CD4-positive, alpha-beta T cell (primary cell): ENCODE measurements around the gene PLCD1. TPM values are rescaled to one million over a fixed set of nuclear protein-coding genes. Genes with fewer than 3 reads are reported as not detected.

ENCODE experiments used
- ATAC-seq: fragments of 200-7000 bp; cut with Tn5 transposase; one replicate; pipeline ENCODE4 v1.10.0; 2022; ENCODE audit warnings: mild to moderate bottlenecking; ENCODE audit not compliant: poor library complexity
- CTCF ChIA-PET: fragments of 350-600 bp; sonication (Branson Sonifier 250); formaldehyde crosslinking; loops from one replicate; lab custom pipeline; 2021; ENCODE audit warnings: antibody characterized with exemption, inconsistent platforms; lab: Charles Lee
- POLR2A ChIA-PET: fragments of 350-600 bp; sonication (Branson Sonifier 250); formaldehyde crosslinking; loops from one replicate; lab custom pipeline; 2021; ENCODE audit warnings: antibody characterized with exemption, inconsistent platforms; lab: Charles Lee
- DNase-seq, 14 experiments: peaks; one replicate each; pipeline ENCODE4 v3.0.0-alpha.2; 2013 to 2020; ENCODE audit warnings: mixed read lengths in 2 of 14
- H3K27ac ChIP-seq, 2 donors: one replicate each; pipeline versions ENCODE4 v1.5.1 to v1.7.0; 2013; ENCODE audit warnings: low read length in 2 of 2, low read depth in 1 of 2, mild to moderate bottlenecking in 1 of 2
- H3K27me3 ChIP-seq, 2 experiments: 1 replicate in 1 of 2; 2 replicates in 1 of 2; pipeline versions ENCODE4 v1.6.1 to v1.7.0; 2013; ENCODE audit warnings: low read length in 2 of 2, control low read depth in 1 of 2, mild to moderate bottlenecking in 1 of 2, moderate library complexity in 1 of 2; ENCODE audit not compliant: insufficient read depth in 2 of 2, control insufficient read depth in 1 of 2
- H3K36me3 ChIP-seq: one replicate; pipeline ENCODE4 v1.6.1; 2013; ENCODE audit warnings: low read length, control low read depth; ENCODE audit not compliant: insufficient read depth
- H3K4me1 ChIP-seq: one replicate; pipeline ENCODE4 v1.6.1; 2013; ENCODE audit warnings: low read length, control low read depth; ENCODE audit not compliant: insufficient read depth
- H3K4me3 ChIP-seq: one replicate; pipeline ENCODE4 v1.5.1; 2013; ENCODE audit warnings: mild to moderate bottlenecking, low read length, moderate library complexity
- H3K9me3 ChIP-seq, 2 experiments: 1 replicate in 1 of 2; 2 replicates in 1 of 2; pipeline versions ENCODE4 v1.6.1 to v1.7.0; 2013; ENCODE audit warnings: low read length in 2 of 2, mild to moderate bottlenecking in 2 of 2, control low read depth in 1 of 2, moderate library complexity in 1 of 2; ENCODE audit not compliant: control insufficient read depth in 1 of 2, insufficient read depth in 1 of 2
- H3K27ac Mint-ChIP-seq: one replicate; pipeline ENCODE4 v1.8.0; 2020; ENCODE audit warnings: mixed read lengths
- H3K27me3 Mint-ChIP-seq: one replicate; pipeline ENCODE4 v1.8.0; 2021; ENCODE audit warnings: mixed read lengths
- H3K36me3 Mint-ChIP-seq: one replicate; pipeline ENCODE4 v1.8.0; 2021; ENCODE audit warnings: low read depth, mixed read lengths
- H3K4me1 Mint-ChIP-seq: one replicate; pipeline ENCODE4 v1.8.0; 2021; ENCODE audit warnings: low read depth, mixed read lengths
- H3K4me3 Mint-ChIP-seq: one replicate; pipeline ENCODE4 v1.8.0; 2020; ENCODE audit warnings: mild to moderate bottlenecking, mixed read lengths
- H3K9me3 Mint-ChIP-seq: one replicate; pipeline ENCODE4 v1.8.0; 2020; ENCODE audit warnings: mixed read lengths
- CTCF ChIP-seq: fragments of 200-600 bp; IDR thresholded peaks from one replicate; pipeline ENCODE4 v1.8.0; 2022; ENCODE audit warnings: antibody characterized with exemption, mild to moderate bottlenecking
- intact Hi-C, 2 experiments: fragments of 100-400 bp; cut with DNase I in 1 of 2; cut with micrococcal nuclease in 1 of 2; formaldehyde crosslinking; loops; one replicate each; pipeline versions ENCODE4 v1.15.1 to v1.9.0; 2023 to 2025; cut with DNase I, micrococcal nuclease
- total RNA-seq, 174 experiments: library from RNA in 2 of 174; stranded (reverse) in 2 of 174; gene quantifications; one replicate each; pipeline ENCODE4 v1.2.3 and lab custom pipeline; 2021 to 2026

PLCD1 gene
- total RNA-seq, 2 experiments from 2014 or later = 67.0 to 69.8 TPM

GRCh38 chr3:37987751-37988179 lies 41.7 kb downstream of the PLCD1 start:
- CTCF ChIA-PET = no interaction called here
- no peak for ATAC-seq
- no peak overlapping the region for H3K27ac Mint-ChIP-seq

GRCh38 chr3:37987315-37987697 lies 42.1 kb downstream of the PLCD1 start:
- POLR2A ChIA-PET = no interaction called here
- no peaks in the 10 kb centered on the region for H3K9me3 Mint-ChIP-seq
- H3K36me3 Mint-ChIP-seq = no peaks in the 10 kb centered on the region
- H3K27ac Mint-ChIP-seq = no peak overlapping the region
- DNase-seq = peak in 1 of 14 experiments; percentile 9
- H3K27ac ChIP-seq = no peak overlapping the region
- intact Hi-C loops = no loop called here
- no peaks in the 10 kb centered on the region for H3K27me3 Mint-ChIP-seq
- H3K4me1 Mint-ChIP-seq = peaks cover 4% of the 10 kb centered on the region
- TF ChIP-seq CTCF = no peak
- peaks cover 3% of the 10 kb centered on the region for H3K4me1 ChIP-seq
- no peaks in the 10 kb centered on the region for H3K36me3 ChIP-seq
- ATAC-seq = no peak
- CTCF ChIA-PET = no interaction called here
- H3K27me3 ChIP-seq = no peaks in the 10 kb centered on the region
- H3K4me3 ChIP-seq = no peak overlapping the region
- no peak overlapping the region for H3K4me3 Mint-ChIP-seq
- H3K9me3 ChIP-seq = no peaks in the 10 kb centered on the region

More at GRCh38 chr3:37987751-37988179, 41.7 kb downstream of the PLCD1 start:
- H3K4me1 Mint-ChIP-seq = peaks cover 5% of the 10 kb centered on the region
- no peak overlapping the region for H3K4me3 Mint-ChIP-seq
- H3K27me3 ChIP-seq = no peaks in the 10 kb centered on the region
- peaks cover 3% of the 10 kb centered on the region for H3K4me1 ChIP-seq
- H3K36me3 ChIP-seq = no peaks in the 10 kb centered on the region
- H3K27ac ChIP-seq = no peak overlapping the region
- H3K4me3 ChIP-seq = no peak overlapping the region
- POLR2A ChIA-PET = no interaction called here
- H3K36me3 Mint-ChIP-seq = no peaks in the 10 kb centered on the region
- H3K9me3 Mint-ChIP-seq = no peaks in the 10 kb centered on the region
- intact Hi-C loops = no loop called here
- no peaks in the 10 kb centered on the region for H3K27me3 Mint-ChIP-seq
- DNase-seq = no peak
- H3K9me3 ChIP-seq = no peaks in the 10 kb centered on the region
- TF ChIP-seq CTCF = no peak

GRCh38 chr3:37986479-37987314 lies 42.7 kb downstream of the PLCD1 start:
- Mint-ChIP-seq H3K27ac (no peak overlapping the region), H3K36me3 (no peaks in the 10 kb centered on the region), H3K4me1 (peaks cover 4% of the 10 kb centered on the region), H3K4me3 (no peak overlapping the region), H3K27me3 (no peaks in the 10 kb centered on the region), H3K9me3 (no peaks in the 10 kb centered on the region)
- peaks cover 3% of the 10 kb centered on the region for H3K4me1 ChIP-seq
- H3K27ac ChIP-seq = no peak overlapping the region
- no peaks in the 10 kb centered on the region for H3K27me3 ChIP-seq
- no peaks in the 10 kb centered on the region for H3K9me3 ChIP-seq
- DNase-seq (peak in 1 of 14 experiments; percentile 7), ATAC-seq (no peak)
- H3K4me3 ChIP-seq = no peak overlapping the region
- CTCF ChIA-PET = no interaction called here
- POLR2A ChIA-PET = no interaction called here
- H3K36me3 ChIP-seq = no peaks in the 10 kb centered on the region
- intact Hi-C loops = no loop called here
- no peak for TF ChIP-seq CTCF
